HFFc6 (cell line): Measurements from ENCODE around the gene ARHGEF17. TPM values are rescaled to one million over a fixed set of nuclear protein-coding genes. Genes with fewer than 3 reads are reported as not detected.
A peak's percentile ranks its signal among the peaks of the same experiment; 100 is the strongest.

Experiments used
- DNase-seq: peaks from one replicate; pipeline ENCODE4 v3.0.0-alpha.2; 2018
- H3K27ac Mint-ChIP-seq: 2 replicates; pipeline ENCODE4 v1.8.0; 2020; ENCODE audit warnings: mild to moderate bottlenecking, mixed read lengths
- H3K27me3 Mint-ChIP-seq: 2 replicates; pipeline ENCODE4 v1.8.0; 2021; ENCODE audit warnings: mild to moderate bottlenecking, moderate library complexity, mixed read lengths; ENCODE audit not compliant: insufficient read depth
- H3K36me3 Mint-ChIP-seq: 2 replicates; pipeline ENCODE4 v1.8.0; 2021; ENCODE audit warnings: low read depth, mixed read lengths
- H3K4me1 Mint-ChIP-seq: 2 replicates; pipeline ENCODE4 v1.8.0; 2020; ENCODE audit warnings: low read depth, mixed read lengths
- H3K4me3 Mint-ChIP-seq: 2 replicates; pipeline ENCODE4 v1.8.0; 2020; ENCODE audit warnings: mild to moderate bottlenecking, moderate library complexity, mixed read lengths
- H3K9me3 Mint-ChIP-seq: 2 replicates; pipeline ENCODE4 v1.8.0; 2020; ENCODE audit warnings: mild to moderate bottlenecking, mixed read lengths
- CTCF ChIP-seq: fragments of 200-600 bp; sonication (generic); IDR thresholded peaks from 2 replicates; pipeline ENCODE4 v1.5.0; 2021; ENCODE audit warnings: antibody characterized with exemption, mild to moderate bottlenecking
- total RNA-seq, 6 experiments: library from RNA; stranded (reverse); fragmentation: NEBNext Ultra II Directional; extraction: Animal tissue kit (Norgen Biotek cat#: 25700); gene quantifications; 2 replicates in 1 of 6; 3 replicates in 5 of 6; pipeline ENCODE4 v1.2.3, GENCODE V29; 2021

ARHGEF17 gene
- total RNA-seq, 6 experiments from 2014 or later, result 84.6 to 112 (median 92.1) TPM

- no peak overlapping the region for H3K4me3 Mint-ChIP-seq
- peaks cover 17% of the 10 kb centered on the region; the same call in 1 of the 2 replicates for H3K36me3 Mint-ChIP-seq
- DNase-seq, result no peak
- H3K27me3 Mint-ChIP-seq, result no peaks in the 10 kb centered on the region; the same call in none of the 2 replicates
- peaks cover 28% of the 10 kb centered on the region for H3K4me1 Mint-ChIP-seq
- no peak overlapping the region for H3K27ac Mint-ChIP-seq
- no peak for TF ChIP-seq CTCF
- H3K9me3 Mint-ChIP-seq, result no peaks in the 10 kb centered on the region
These were observed 98.1 kb downstream of the ARHGEF17 start for GRCh38 chr11:73406131-73406530.

GRCh38 chr11:73406619-73407018, 98.5 kb downstream of the ARHGEF17 start:
- H3K4me3 Mint-ChIP-seq, result no peak overlapping the region
- H3K36me3 Mint-ChIP-seq, result peaks cover 17% of the 10 kb centered on the region; the same call in 1 of the 2 replicates
- H3K9me3 Mint-ChIP-seq, result no peaks in the 10 kb centered on the region
- no peak for TF ChIP-seq CTCF
- no peak for DNase-seq
- no peak overlapping the region for H3K27ac Mint-ChIP-seq
- H3K4me1 Mint-ChIP-seq, result peaks cover 28% of the 10 kb centered on the region
- no peaks in the 10 kb centered on the region; the same call in none of the 2 replicates for H3K27me3 Mint-ChIP-seq

- Mint-ChIP-seq H3K4me3 (no peak overlapping the region), H3K36me3 (peaks cover 29% of the 10 kb centered on the region), H3K9me3 (no peaks in the 10 kb centered on the region), H3K4me1 (peaks cover 53% of the 10 kb centered on the region), H3K27ac (peak overlapping the region; percentile 20; the same call in 1 of the 2 replicates), H3K27me3 (no peaks in the 10 kb centered on the region; the same call in none of the 2 replicates)
- TF ChIP-seq CTCF, result no peak
- no peak for DNase-seq
These were observed 101.4 kb downstream of the ARHGEF17 start for GRCh38 chr11:73409431-73409830.

GRCh38 chr11:73410627-73411026, 102.6 kb downstream of the ARHGEF17 start:
- DNase-seq, result no peak
- Mint-ChIP-seq H3K4me1 (peaks cover 65% of the 10 kb centered on the region), H3K27ac (peak overlapping the region; percentile 59), H3K4me3 (peak overlapping the region; percentile 27; the same call in 1 of the 2 replicates), H3K27me3 (no peaks in the 10 kb centered on the region; the same call in none of the 2 replicates), H3K9me3 (no peaks in the 10 kb centered on the region), H3K36me3 (peaks cover 29% of the 10 kb centered on the region)
- TF ChIP-seq CTCF, result no peak

GRCh38 chr11:73411031-73411430, 103.0 kb downstream of the ARHGEF17 start:
- H3K4me3 Mint-ChIP-seq, result no peak overlapping the region
- H3K27me3 Mint-ChIP-seq, result no peaks in the 10 kb centered on the region; the same call in none of the 2 replicates
- H3K4me1 Mint-ChIP-seq, result peaks cover 69% of the 10 kb centered on the region
- TF ChIP-seq CTCF, result no peak
- no peaks in the 10 kb centered on the region for H3K9me3 Mint-ChIP-seq
- DNase-seq, result no peak
- peaks cover 29% of the 10 kb centered on the region for H3K36me3 Mint-ChIP-seq
- no peak overlapping the region for H3K27ac Mint-ChIP-seq
